ENCODE results near the gene PGAP3. TPM values are rescaled to one million over a fixed set of nuclear protein-coding genes. Genes with fewer than 3 reads are reported as not detected.

The PGAP3 gene, protein sequence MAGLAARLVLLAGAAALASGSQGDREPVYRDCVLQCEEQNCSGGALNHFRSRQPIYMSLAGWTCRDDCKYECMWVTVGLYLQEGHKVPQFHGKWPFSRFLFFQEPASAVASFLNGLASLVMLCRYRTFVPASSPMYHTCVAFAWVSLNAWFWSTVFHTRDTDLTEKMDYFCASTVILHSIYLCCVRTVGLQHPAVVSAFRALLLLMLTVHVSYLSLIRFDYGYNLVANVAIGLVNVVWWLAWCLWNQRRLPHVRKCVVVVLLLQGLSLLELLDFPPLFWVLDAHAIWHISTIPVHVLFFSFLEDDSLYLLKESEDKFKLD
- 11.2 TPM for total RNA-seq (ENCODE audit: unreplicated experiment)
- long read RNA-seq, partial matches to known transcripts, result 0 of 1 reads
- long read RNA-seq, other reads (novel, unspliced or antisense), result 1 of 1 reads

DNA sequence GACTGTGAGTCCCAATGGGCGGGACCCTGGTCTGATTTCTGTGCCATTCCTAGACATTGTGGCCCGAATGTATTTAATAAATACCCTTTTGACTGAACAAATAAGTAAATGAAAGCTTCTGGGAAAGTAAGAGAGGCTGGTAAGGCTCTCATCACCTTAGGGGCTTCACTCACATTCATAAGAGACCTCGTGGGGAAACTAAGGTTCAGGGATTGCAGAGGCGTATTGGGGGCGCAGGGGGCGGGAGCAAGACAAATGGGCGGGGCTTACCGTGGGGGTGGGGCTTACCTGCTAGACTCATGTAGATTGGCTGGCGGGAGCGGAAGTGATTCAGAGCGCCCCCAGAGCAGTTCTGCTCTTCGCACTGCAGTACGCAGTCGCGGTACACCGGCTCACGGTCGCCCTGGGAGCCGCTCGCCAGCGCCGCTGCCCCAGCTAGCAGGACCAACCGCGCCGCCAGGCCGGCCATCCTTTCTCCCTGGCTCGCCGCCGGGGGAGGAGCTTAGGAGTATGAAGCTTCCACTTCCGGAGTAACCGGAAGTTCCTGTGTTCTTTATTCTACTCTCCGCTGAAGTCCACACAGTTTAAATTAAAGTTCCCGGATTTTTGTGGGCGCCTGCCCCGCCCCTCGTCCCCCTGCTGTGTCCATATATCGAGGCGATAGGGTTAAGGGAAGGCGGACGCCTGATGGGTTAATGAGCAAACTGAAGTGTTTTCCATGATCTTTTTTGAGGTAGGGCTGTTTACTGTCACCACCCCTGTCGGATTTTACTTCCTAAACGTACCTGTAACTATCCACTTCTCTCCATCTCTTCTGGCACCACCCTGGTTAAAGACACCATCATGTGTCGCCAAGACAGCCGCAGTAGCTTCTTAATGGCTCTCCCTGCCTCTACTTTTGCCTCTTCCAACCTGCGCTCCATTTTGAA lies at the start of gene PGAP3:
Gene PGAP3, minus strand, starts transcription at position 512 of the 929 bp plus-strand sequence. Its CDS starts 43 bp downstream, at position 469.
- peak; percentile 81 for DNase-seq (ENCODE audit: low spot score)
- no peak for TF ChIP-seq CTCF (IDR thresholded peaks at IDR 0.05; ENCODE audit: unreplicated experiment)
- peak within 1 kb of the TSS; percentile 95 for H3K27ac Mint-ChIP-seq (ENCODE audit: unreplicated experiment)
- H3K27me3 Mint-ChIP-seq (ENCODE audit: unreplicated experiment), result no peaks in the 10 kb centered on the region
- H3K4me3 Mint-ChIP-seq (ENCODE audit: unreplicated experiment), result peak within 1 kb of the TSS; percentile 94
- H3K4me1 Mint-ChIP-seq (ENCODE audit: unreplicated experiment), result peaks cover 13% of the 10 kb centered on the region
- no peaks in the 10 kb centered on the region for H3K9me3 Mint-ChIP-seq (ENCODE audit: unreplicated experiment)
- H3K36me3 Mint-ChIP-seq (ENCODE audit: low read depth, unreplicated experiment), result peaks cover 10% of the 10 kb centered on the region

GRCh38 chr17:39737206-39737759 lies 49.4 kb upstream of the PGAP3 start:
- TF ChIP-seq CTCF (IDR thresholded peaks at IDR 0.05; ENCODE audit: unreplicated experiment), result no peak
- H3K4me3 Mint-ChIP-seq (ENCODE audit: unreplicated experiment), result no peak overlapping the region
- H3K27ac Mint-ChIP-seq (ENCODE audit: unreplicated experiment), result no peak overlapping the region
- H3K9me3 Mint-ChIP-seq (ENCODE audit: unreplicated experiment), result no peaks in the 10 kb centered on the region
- DNase-seq (ENCODE audit: low spot score), result no peak
- peaks cover 18% of the 10 kb centered on the region for H3K4me1 Mint-ChIP-seq (ENCODE audit: unreplicated experiment)
- peaks cover 23% of the 10 kb centered on the region for H3K27me3 Mint-ChIP-seq (ENCODE audit: unreplicated experiment)
- H3K36me3 Mint-ChIP-seq (ENCODE audit: low read depth, unreplicated experiment), result no peaks in the 10 kb centered on the region

DNA sequence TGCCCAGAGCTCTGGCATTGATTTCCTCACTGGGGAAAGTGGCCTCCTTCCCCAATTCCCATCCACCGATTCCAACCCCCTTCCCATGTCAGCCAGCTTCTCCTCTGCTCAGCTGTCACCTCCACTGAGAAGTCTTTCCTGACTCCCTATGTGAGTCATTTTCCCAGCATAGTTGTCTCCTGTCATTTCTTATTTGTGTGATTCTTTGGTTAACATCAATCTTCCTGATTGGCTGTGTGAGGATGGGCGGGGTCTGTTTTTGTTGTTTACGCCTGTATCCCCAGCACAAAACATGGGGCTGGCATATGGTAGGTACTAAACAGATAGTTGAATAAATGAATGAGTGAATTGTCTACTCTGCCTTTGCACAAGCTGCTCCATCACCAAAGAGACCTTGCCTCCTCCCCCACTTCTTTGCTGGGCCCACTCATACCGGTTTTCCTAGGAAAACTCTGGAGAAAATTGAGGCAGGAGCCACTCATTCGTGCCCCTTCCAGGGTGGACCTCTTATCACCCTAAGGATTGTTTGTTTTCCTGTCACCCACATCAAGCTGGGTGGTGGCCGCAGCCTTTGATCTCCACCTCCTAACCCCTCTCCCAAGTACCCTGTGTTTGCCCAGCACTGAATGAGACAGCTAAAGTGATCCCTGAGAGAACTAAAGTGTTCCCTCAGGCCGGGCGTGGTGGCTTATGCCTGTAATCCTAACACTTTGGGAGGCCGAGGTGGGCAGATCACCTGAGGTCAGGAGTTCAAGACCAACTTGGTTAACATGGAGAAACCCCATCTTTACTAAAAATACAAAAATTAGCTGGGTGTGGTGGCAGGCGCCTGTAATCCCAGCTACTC lies 48.7 kb upstream of the PGAP3 start:
- peaks cover 18% of the 10 kb centered on the region for H3K4me1 Mint-ChIP-seq (ENCODE audit: unreplicated experiment)
- no peak for DNase-seq (ENCODE audit: low spot score)
- no peak overlapping the region for H3K27ac Mint-ChIP-seq (ENCODE audit: unreplicated experiment)
- H3K9me3 Mint-ChIP-seq (ENCODE audit: unreplicated experiment), result no peaks in the 10 kb centered on the region
- H3K27me3 Mint-ChIP-seq (ENCODE audit: unreplicated experiment), result peaks cover 23% of the 10 kb centered on the region
- TF ChIP-seq CTCF (IDR thresholded peaks at IDR 0.05; ENCODE audit: unreplicated experiment), result no peak
- no peak overlapping the region for H3K4me3 Mint-ChIP-seq (ENCODE audit: unreplicated experiment)
- H3K36me3 Mint-ChIP-seq (ENCODE audit: low read depth, unreplicated experiment), result no peaks in the 10 kb centered on the region

GRCh38 chr17:39735882-39736281 lies 48.0 kb upstream of the PGAP3 start:
- no peak overlapping the region for H3K4me3 Mint-ChIP-seq (ENCODE audit: unreplicated experiment)
- no peak for TF ChIP-seq CTCF (IDR thresholded peaks at IDR 0.05; ENCODE audit: unreplicated experiment)
- no peaks in the 10 kb centered on the region for H3K36me3 Mint-ChIP-seq (ENCODE audit: low read depth, unreplicated experiment)
- peaks cover 23% of the 10 kb centered on the region for H3K27me3 Mint-ChIP-seq (ENCODE audit: unreplicated experiment)
- H3K9me3 Mint-ChIP-seq (ENCODE audit: unreplicated experiment), result no peaks in the 10 kb centered on the region
- H3K27ac Mint-ChIP-seq (ENCODE audit: unreplicated experiment), result no peak overlapping the region
- peaks cover 16% of the 10 kb centered on the region for H3K4me1 Mint-ChIP-seq (ENCODE audit: unreplicated experiment)
- DNase-seq (ENCODE audit: low spot score), result no peak
